Ovary (tissue), 9 donors: ENCODE data around the gene ADD1. TPM values are rescaled to one million over a fixed set of nuclear protein-coding genes. Genes with fewer than 3 reads are reported as not detected.

Experiments used
- DNase-seq, 5 donors: peaks; one replicate each; pipeline ENCODE4 v3.0.0-alpha.2; 2019 to 2020
- H3K27ac ChIP-seq, 2 donors: fragments of 200-600 bp; one replicate each; pipeline versions ENCODE4 v1.5.1 to v1.8.0; 2019 to 2022
- H3K27me3 ChIP-seq: fragments of 200-600 bp; one replicate; pipeline ENCODE4 v1.8.0; 2022
- H3K36me3 ChIP-seq: fragments of 200-600 bp; sonication (generic); one replicate; pipeline ENCODE4 v1.5.1; 2019
- H3K4me1 ChIP-seq: one replicate; pipeline ENCODE4 v1.8.1; 2013; ENCODE audit warnings: mild to moderate bottlenecking, moderate library complexity; ENCODE audit not compliant: insufficient read depth
- H3K4me3 ChIP-seq: fragments of 200-600 bp; sonication (generic); one replicate; pipeline ENCODE4 v1.5.1; 2017
- H3K9me3 ChIP-seq, 2 donors: fragments of 200-600 bp in 1 of 2; sonication (generic) in 1 of 2; one replicate each; pipeline versions ENCODE4 v1.5.1 to v1.8.1; 2013 to 2019; ENCODE audit warnings: mild to moderate bottlenecking in 1 of 2, moderate library complexity in 1 of 2
- CTCF ChIP-seq, 3 donors: fragments of 450-650 bp in 2 of 3; fragments of 200-600 bp in 1 of 3; IDR thresholded peaks; one replicate each; pipeline versions ENCODE4 v1.5.1 to v1.8.0; 2016 to 2022; ENCODE audit warnings: antibody characterized with exemption in 3 of 3, mild to moderate bottlenecking in 1 of 3
- EP300 ChIP-seq: sonication (generic); formaldehyde crosslinking; IDR thresholded peaks from one replicate; pipeline ENCODE4 v1.6.1; 2017; ENCODE audit warnings: antibody characterized with exemption
- POLR2A ChIP-seq: fragments of 450-650 bp; IDR thresholded peaks from one replicate; pipeline ENCODE4 v1.6.1; 2017; ENCODE audit warnings: antibody characterized with exemption, mild to moderate bottlenecking, moderate library complexity
- WGBS, 3 donors: extraction: QIAGEN DNeasy Blood & Tissue Kit in 1 of 3; methylation state at CpG; one replicate each; pipeline versions ENCODE4 v1.1.5 to v1.1.7; 2013 to 2017; 5-methylcytosine and 5-hydroxymethylcytosine counted together
- intact Hi-C, 4 donors: fragments of 100-400 bp; cut with DNase I; formaldehyde crosslinking; loops; one replicate each; pipeline versions ENCODE4 v1.11.0 to v1.15.1; 2022 to 2023
- polyA plus RNA-seq, 2 donors: library from polyadenylated mRNA; stranded (reverse); fragments of 200-250 nt in 1 of 2; fragments of 350-450 nt in 1 of 2; fragmentation: Illumina TruSeq in 1 of 2; extraction: RNeasy Lipid Tissue Mini Kit (QIAGEN cat#74804) in 1 of 2; gene quantifications; one replicate each; pipeline ENCODE4 v1.2.3, GENCODE V29; 2013 to 2014
- total RNA-seq, 7 donors: library from RNA; depleted of rRNA in 2 of 7; stranded (reverse); fragments of >200 nt in 2 of 7; fragmentation: NEBNext Ultra II Directional in 3 of 7; extraction: Animal tissue kit (Norgen Biotek cat#: 25700) in 3 of 7; gene quantifications; one replicate each; pipeline versions ENCODE4 v1.1.0 to v1.2.4, GENCODE V29; 2016 to 2023
- donor health status: DM: no; HTN: no; CAD: no; lungs with moderate emphysema.
- donor health status: DM: no; HTN: no; CAD: no.
- donor health status: Bipolar disorder and iron deficiency.
- donor health status: DM: yes; HTN: yes; CAD: no.
- donor health status: DM: no; HTN: no; CAD: no.
- donor health status: DM: yes; HTN: yes; CAD: no.

Gene ADD1
- total and polyA plus RNA-seq, 9 donors, result 166 to 447 (median 365) TPM

DNA sequence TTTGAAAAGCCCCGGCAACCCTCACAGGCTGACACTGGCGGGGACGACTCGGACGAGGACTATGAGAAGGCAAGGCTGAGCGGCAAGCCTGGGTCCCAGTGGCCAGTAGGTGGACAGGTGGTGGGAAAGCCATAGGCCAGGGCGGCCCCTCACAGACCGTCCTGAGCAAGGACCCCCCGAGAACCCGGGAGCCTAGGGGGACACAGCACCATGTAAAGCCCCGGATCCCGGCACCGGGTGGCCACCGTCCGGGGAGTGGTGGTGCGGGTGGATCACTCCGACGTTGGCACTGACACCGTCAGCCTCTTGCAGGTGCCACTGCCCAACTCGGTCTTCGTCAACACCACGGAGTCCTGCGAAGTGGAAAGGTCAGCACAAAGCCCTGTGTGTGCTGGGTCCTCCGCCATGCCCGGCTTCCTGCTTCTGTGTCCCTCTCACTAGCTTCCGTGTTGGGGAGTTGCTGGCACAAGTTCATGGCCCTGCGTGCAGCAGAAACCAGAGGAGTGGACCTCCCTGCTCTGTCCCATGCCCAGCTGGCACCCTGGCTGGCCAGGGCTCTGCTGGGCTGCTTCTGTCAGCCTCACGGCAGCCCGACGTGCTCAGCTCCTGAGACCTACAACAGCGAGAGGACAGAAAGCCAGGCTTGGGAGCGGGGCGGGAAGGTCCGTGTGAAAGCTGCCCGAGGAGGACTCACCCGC lies 11.9 kb upstream of the ADD1 start:
- Histone ChIP-seq H3K4me1 (no peaks in the 10 kb centered on the region), H3K9me3 (no peaks in the 10 kb centered on the region), H3K27ac (no peak overlapping the region), H3K36me3 (no peaks in the 10 kb centered on the region), H3K4me3 (no peak overlapping the region), H3K27me3 (no peaks in the 10 kb centered on the region)
- DNase-seq, result peak in 4 of 5 donors; percentile 11 to 31 (median 18)
- intact Hi-C loops, result no loop called here
- 83 to 89% (median 86%) methylated on average over 34 to 36 of the region's 36 CpGs for WGBS, 3 donors
- TF ChIP-seq EP300 (no peak), CTCF (IDR thresholded peaks at IDR 0.05) (no peak), POLR2A (no peak)

DNA sequence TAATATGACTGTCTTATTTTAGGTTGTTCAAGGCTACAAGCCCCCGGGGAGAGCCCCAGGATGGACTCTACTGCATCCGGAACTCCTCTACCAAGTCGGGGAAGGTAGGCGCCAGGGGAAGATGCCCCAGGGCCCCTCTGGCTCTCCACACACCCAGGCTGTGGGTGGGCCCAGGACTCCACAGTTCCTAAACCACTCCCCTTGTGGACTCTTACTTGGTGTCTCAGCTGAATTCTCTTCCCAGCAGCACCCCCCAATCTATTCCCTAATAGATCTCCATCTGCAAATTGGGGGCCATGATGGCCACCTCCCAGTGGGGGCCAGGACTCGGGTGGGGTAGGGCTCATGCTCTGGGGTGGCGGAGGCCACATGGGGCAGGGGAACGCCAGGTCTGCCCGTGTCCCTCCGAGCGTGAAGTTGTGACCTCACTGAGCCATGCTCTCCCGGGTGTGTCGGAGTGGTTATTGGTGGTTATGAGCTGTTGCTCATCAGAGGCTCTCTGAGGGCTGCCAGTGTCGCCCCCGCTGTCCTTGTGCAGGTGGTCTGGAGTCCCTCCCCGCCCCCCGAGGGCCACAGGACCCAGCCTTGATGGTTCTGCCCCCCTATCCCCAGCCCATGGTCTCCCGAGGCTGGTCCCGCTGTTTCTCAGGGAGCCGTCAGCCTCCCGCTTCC lies 11.2 kb upstream of the ADD1 start:
- intact Hi-C loops, result no loop called here
- H3K27ac ChIP-seq, result no peak overlapping the region
- H3K4me3 ChIP-seq, result no peak overlapping the region
- H3K36me3 ChIP-seq, result no peaks in the 10 kb centered on the region
- DNase-seq, result peak in 4 of 5 donors; percentile 6 to 31 (median 14)
- WGBS, 3 donors, result 87 to 91% (median 90%) methylated on average over 20 of the region's 20 CpGs
- no peak for TF ChIP-seq CTCF (IDR thresholded peaks at IDR 0.05)
- no peak for TF ChIP-seq EP300
- TF ChIP-seq POLR2A, result no peak
- no peaks in the 10 kb centered on the region for H3K27me3 ChIP-seq
- peaks cover 5% of the 10 kb centered on the region for H3K4me1 ChIP-seq
- H3K9me3 ChIP-seq, result no peaks in the 10 kb centered on the region

DNA sequence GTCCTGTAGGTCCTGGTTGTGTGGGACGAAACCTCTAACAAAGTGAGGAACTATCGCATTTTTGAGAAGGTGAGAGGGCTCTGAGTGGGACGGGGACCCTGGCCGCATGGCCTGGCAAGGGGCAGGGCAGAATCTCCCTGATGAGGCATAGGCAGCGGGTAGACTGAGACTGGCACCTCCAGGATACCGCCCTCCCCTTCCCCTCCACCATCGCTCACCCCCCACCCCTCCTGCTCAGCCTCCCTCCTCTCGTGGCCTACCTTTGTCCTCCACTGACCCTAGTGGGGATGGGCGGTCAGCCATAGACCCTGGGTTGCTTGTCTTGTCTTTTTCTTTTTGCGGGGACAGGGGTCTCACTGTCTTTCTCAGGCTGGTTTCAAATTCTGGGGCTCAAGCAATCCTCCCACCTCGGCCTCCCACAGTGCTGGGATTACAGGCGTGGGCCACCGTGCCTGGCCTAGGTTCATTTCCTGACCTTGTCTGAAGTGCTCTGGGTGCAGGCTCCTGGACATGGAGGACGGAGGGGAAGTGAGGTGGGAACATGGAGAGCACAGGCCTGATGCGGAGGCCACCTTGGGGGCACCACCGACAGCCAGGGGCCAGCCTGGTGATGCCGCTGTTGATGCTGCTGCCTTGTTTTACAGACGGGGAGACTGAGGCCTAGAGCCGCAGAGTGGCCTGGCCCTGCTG lies 10.5 kb upstream of the ADD1 start:
- H3K27me3 ChIP-seq, result no peaks in the 10 kb centered on the region
- H3K36me3 ChIP-seq, result no peaks in the 10 kb centered on the region
- DNase-seq, result peak in 1 of 5 donors; percentile 16
- no peak overlapping the region for H3K4me3 ChIP-seq
- H3K4me1 ChIP-seq, result peaks cover 10% of the 10 kb centered on the region
- whole genome bisulfite sequencing, 3 donors, result 90 to 92% (median 91%) methylated on average over 19 of the region's 19 CpGs
- no peak for TF ChIP-seq EP300
- no peak for TF ChIP-seq POLR2A
- no peak for TF ChIP-seq CTCF (IDR thresholded peaks at IDR 0.05)
- intact Hi-C loops, result no loop called here
- no peaks in the 10 kb centered on the region for H3K9me3 ChIP-seq
- H3K27ac ChIP-seq, result no peak overlapping the region

DNA sequence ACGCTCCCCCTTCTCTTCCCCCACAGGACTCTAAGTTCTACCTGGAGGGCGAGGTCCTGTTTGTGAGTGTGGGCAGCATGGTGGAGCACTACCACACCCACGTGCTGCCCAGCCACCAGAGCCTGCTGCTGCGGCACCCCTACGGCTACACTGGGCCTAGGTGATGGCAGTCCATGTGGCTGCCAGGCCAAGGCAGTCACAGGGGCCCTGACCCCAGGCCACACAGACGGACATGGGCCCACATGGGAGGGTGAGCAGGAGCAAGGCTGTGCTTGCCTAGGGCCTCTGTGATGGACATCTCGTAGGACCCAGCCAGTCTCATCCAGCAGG lies 10.0 kb upstream of the ADD1 start:
- H3K36me3 ChIP-seq, result no peaks in the 10 kb centered on the region

More for the DNA sequence above, 10.0 kb upstream of the ADD1 start:
- H3K9me3 ChIP-seq, result no peaks in the 10 kb centered on the region
- H3K27ac ChIP-seq, result no peak overlapping the region
- DNase-seq, result peak in 3 of 5 donors; percentile 7 to 16 (median 11)
- no peak overlapping the region for H3K4me3 ChIP-seq
- intact Hi-C loops, result no loop called here
- H3K27me3 ChIP-seq, result no peaks in the 10 kb centered on the region
- WGBS, 3 donors, result 73 to 90% (median 85%) methylated on average over 4 to 7 of the region's 7 CpGs
- peaks cover 10% of the 10 kb centered on the region for H3K4me1 ChIP-seq
- no peak for TF ChIP-seq POLR2A
- TF ChIP-seq EP300, result no peak
